BLaER1 treated with 17β-estradiol and CSF1 and Interleukin-3, amounts not matched to agents 10 nM and 100 nM (cell line): ENCODE results near the gene FNTB.

Source experiments
- H3K27ac ChIP-seq, 11 experiments: shearing (Covaris generic); formaldehyde crosslinking; 2 replicates each; pipeline ENCODE4 v1.8.1; 2022
- H3K27me3 ChIP-seq, 11 experiments: shearing (Covaris generic); formaldehyde crosslinking; 2 replicates each; pipeline ENCODE4 v1.8.1; 2022
- H3K36me3 ChIP-seq, 11 experiments: shearing (Covaris generic); formaldehyde crosslinking; 2 replicates each; pipeline ENCODE4 v1.8.1; 2022
- H3K4me1 ChIP-seq, 10 experiments: shearing (Covaris generic); formaldehyde crosslinking; 2 replicates each; pipeline ENCODE4 v1.8.1; 2022
- H3K4me2 ChIP-seq, 11 experiments: shearing (Covaris generic); formaldehyde crosslinking; 2 replicates each; pipeline ENCODE4 v1.8.1; 2022
- H3K4me3 ChIP-seq, 10 experiments: shearing (Covaris generic); formaldehyde crosslinking; 2 replicates each; pipeline ENCODE4 v1.8.1; 2022
- H3K9ac ChIP-seq, 11 experiments: shearing (Covaris generic); formaldehyde crosslinking; 2 replicates each; pipeline ENCODE4 v1.8.1; 2022
- H3K9me3 ChIP-seq, 11 experiments: shearing (Covaris generic); formaldehyde crosslinking; replicated peaks in 1 of 11; 2 replicates each; pipeline ENCODE4 v1.8.1; 2022
- H4K20me1 ChIP-seq, 11 experiments: shearing (Covaris generic); formaldehyde crosslinking; 2 replicates each; pipeline ENCODE4 v1.8.1; 2022
- Cebpa-rat ChIP-seq, 11 experiments: shearing (Covaris generic); IDR thresholded peaks; 2 replicates each; pipeline ENCODE4 v1.8.1; 2022

Gene FNTB

GRCh38 chr14:64943556-64943955 is 43.1 kb upstream of the FNTB start:
- TF ChIP-seq Cebpa-rat (IDR thresholded peaks at IDR 0.05): no peak
- Histone ChIP-seq H3K9me3 (no peaks in the 10 kb centered on the region), H4K20me1 (peaks cover 0 to 70% (median 33%) of the 10 kb centered on the region in 11 experiments; a peak in 16 of 22 replicates), H3K36me3 (peaks cover 61 to 95% (median 82%) of the 10 kb centered on the region in 11 experiments), H3K4me1 (peaks cover 15 to 28% (median 22%) of the 10 kb centered on the region in 10 experiments), H3K9ac (no peak overlapping the region), H3K27ac (no peak overlapping the region), H3K4me2 (peak overlapping the region; percentile 21 to 72 (median 52); a peak in 21 of 22 replicates), H3K4me3 (no peak overlapping the region), H3K27me3 (no peaks in the 10 kb centered on the region)

GRCh38 chr14:64944041-64944440 is 42.7 kb upstream of the FNTB start:
- H3K27me3 ChIP-seq: no peaks in the 10 kb centered on the region
- no peak overlapping the region for H3K27ac ChIP-seq
- H3K4me2 ChIP-seq: peak overlapping the region; percentile 21 to 72 (median 52); a peak in 20 of 22 replicates
- H3K4me3 ChIP-seq: no peak overlapping the region
- H3K9ac ChIP-seq: no peak overlapping the region
- peaks cover 15 to 28% (median 22%) of the 10 kb centered on the region in 10 experiments for H3K4me1 ChIP-seq
- TF ChIP-seq Cebpa-rat (IDR thresholded peaks at IDR 0.05): no peak
- peaks cover 61 to 95% (median 82%) of the 10 kb centered on the region in 11 experiments for H3K36me3 ChIP-seq
- peaks cover 0 to 69% (median 28%) of the 10 kb centered on the region in 11 experiments; a peak in 16 of 22 replicates for H4K20me1 ChIP-seq
- H3K9me3 ChIP-seq: no peaks in the 10 kb centered on the region

GRCh38 chr14:64944861-64945260 is 41.8 kb upstream of the FNTB start:
- no peak for TF ChIP-seq Cebpa-rat (IDR thresholded peaks at IDR 0.05)
- Histone ChIP-seq H3K4me1 (peaks cover 15 to 28% (median 22%) of the 10 kb centered on the region in 10 experiments), H4K20me1 (peaks cover 0 to 61% (median 20%) of the 10 kb centered on the region in 11 experiments; a peak in 15 of 22 replicates), H3K4me2 (no peak overlapping the region), H3K27me3 (no peaks in the 10 kb centered on the region), H3K4me3 (no peak overlapping the region), H3K36me3 (peaks cover 59 to 93% (median 82%) of the 10 kb centered on the region in 11 experiments), H3K27ac (no peak overlapping the region), H3K9ac (no peak overlapping the region), H3K9me3 (no peaks in the 10 kb centered on the region)

GRCh38 chr14:64945431-64946178 is 41.1 kb upstream of the FNTB start:
- Histone ChIP-seq H3K27me3 (no peaks in the 10 kb centered on the region), H3K4me3 (no peak overlapping the region), H3K4me1 (peaks cover 15 to 28% (median 22%) of the 10 kb centered on the region in 10 experiments), H3K4me2 (no peak overlapping the region), H3K9ac (no peak overlapping the region), H4K20me1 (peaks cover 0 to 57% (median 19%) of the 10 kb centered on the region in 11 experiments; a peak in 15 of 22 replicates), H3K27ac (no peak overlapping the region), H3K36me3 (peaks cover 59 to 93% (median 82%) of the 10 kb centered on the region in 11 experiments), H3K9me3 (no peaks in the 10 kb centered on the region)
- TF ChIP-seq Cebpa-rat (IDR thresholded peaks at IDR 0.05): no peak

- H3K4me1 ChIP-seq: peaks cover 15 to 28% (median 22%) of the 10 kb centered on the region in 10 experiments
- TF ChIP-seq Cebpa-rat (IDR thresholded peaks at IDR 0.05): no peak
- H3K9ac ChIP-seq: no peak overlapping the region
- H4K20me1 ChIP-seq: peaks cover 0 to 64% (median 18%) of the 10 kb centered on the region in 11 experiments; a peak in 13 of 22 replicates
- no peaks in the 10 kb centered on the region for H3K27me3 ChIP-seq
- H3K27ac ChIP-seq: no peak overlapping the region
- H3K4me3 ChIP-seq: no peak overlapping the region
- peak overlapping the region in 2 of 11 experiments; percentile 15 to 18; a peak in 1 of 22 replicates for H3K4me2 ChIP-seq
- H3K9me3 ChIP-seq: no peaks in the 10 kb centered on the region
- H3K36me3 ChIP-seq: peaks cover 57 to 93% (median 82%) of the 10 kb centered on the region in 11 experiments
Observed at GRCh38 chr14:64946310-64947045, 40.2 kb upstream of the FNTB start.

GRCh38 chr14:64947710-64948611 is 38.7 kb upstream of the FNTB start:
- H3K4me3 ChIP-seq: no peak overlapping the region
- H4K20me1 ChIP-seq: peaks cover 0 to 63% (median 13%) of the 10 kb centered on the region in 11 experiments; a peak in 12 of 22 replicates
- no peak overlapping the region for H3K27ac ChIP-seq
- H3K4me2 ChIP-seq: no peak overlapping the region
- peaks cover 50 to 88% (median 80%) of the 10 kb centered on the region in 11 experiments for H3K36me3 ChIP-seq
- H3K9ac ChIP-seq: no peak overlapping the region
- TF ChIP-seq Cebpa-rat (IDR thresholded peaks at IDR 0.05): no peak
- no peaks in the 10 kb centered on the region for H3K9me3 ChIP-seq
- peaks cover 28 to 37% (median 32%) of the 10 kb centered on the region in 10 experiments for H3K4me1 ChIP-seq
- H3K27me3 ChIP-seq: no peaks in the 10 kb centered on the region

- Histone ChIP-seq H3K27me3 (no peaks in the 10 kb centered on the region), H3K9ac (no peak overlapping the region), H3K4me1 (peaks cover 28 to 37% (median 29%) of the 10 kb centered on the region in 10 experiments), H3K4me2 (no peak overlapping the region), H4K20me1 (peaks cover 0 to 56% (median 6%) of the 10 kb centered on the region in 11 experiments; a peak in 9 of 22 replicates), H3K9me3 (no peaks in the 10 kb centered on the region), H3K27ac (no peak overlapping the region), H3K4me3 (no peak overlapping the region), H3K36me3 (peaks cover 50 to 86% (median 76%) of the 10 kb centered on the region in 11 experiments)
- no peak for TF ChIP-seq Cebpa-rat (IDR thresholded peaks at IDR 0.05)
Observed at GRCh38 chr14:64948612-64949210, 38.0 kb upstream of the FNTB start.

- Histone ChIP-seq H3K9ac (no peak overlapping the region), H3K4me3 (no peak overlapping the region), H3K4me2 (no peak overlapping the region), H3K27ac (no peak overlapping the region), H3K27me3 (no peaks in the 10 kb centered on the region), H3K4me1 (peaks cover 19 to 40% (median 28%) of the 10 kb centered on the region in 10 experiments), H3K36me3 (peaks cover 38 to 82% (median 69%) of the 10 kb centered on the region in 11 experiments), H4K20me1 (peaks cover 0 to 50% (median 6%) of the 10 kb centered on the region in 11 experiments; a peak in 8 of 22 replicates), H3K9me3 (no peaks in the 10 kb centered on the region)
- no peak for TF ChIP-seq Cebpa-rat (IDR thresholded peaks at IDR 0.05)
Observed at GRCh38 chr14:64950889-64951288, 35.8 kb upstream of the FNTB start.
